Erythroblast (primary cell): ENCODE results near the gene PLCB3.
A peak's percentile ranks its signal among the peaks of the same experiment; 100 is the strongest.

Source experiments
- GATA1 ChIP-seq: IDR thresholded peaks from 2 replicates; pipeline ENCODE4 v1.6.1; 2011; ENCODE audit warnings: low read depth, mild to moderate bottlenecking, control low read depth, low read length, moderate library complexity
- POLR2A ChIP-seq: IDR thresholded peaks from 2 replicates; pipeline ENCODE4 v1.6.1; 2011; ENCODE audit warnings: mild to moderate bottlenecking, low read length

GRCh38 chr11:64284962-64285884, 33.9 kb downstream of the PLCB3 start, which contains the start of gene GPR137:
- peak; percentile 62 for TF ChIP-seq POLR2A
- peak; percentile 42 for TF ChIP-seq GATA1
